ENCODE data around the gene CFAP210. TPM values are rescaled to one million over a fixed set of nuclear protein-coding genes. Genes with fewer than 3 reads are reported as not detected.

CFAP210 gene
- total and polyA plus RNA-seq, 2 donors (not counting 1 experiment from before 2014, with no cell fraction given) = not detected

DNA sequence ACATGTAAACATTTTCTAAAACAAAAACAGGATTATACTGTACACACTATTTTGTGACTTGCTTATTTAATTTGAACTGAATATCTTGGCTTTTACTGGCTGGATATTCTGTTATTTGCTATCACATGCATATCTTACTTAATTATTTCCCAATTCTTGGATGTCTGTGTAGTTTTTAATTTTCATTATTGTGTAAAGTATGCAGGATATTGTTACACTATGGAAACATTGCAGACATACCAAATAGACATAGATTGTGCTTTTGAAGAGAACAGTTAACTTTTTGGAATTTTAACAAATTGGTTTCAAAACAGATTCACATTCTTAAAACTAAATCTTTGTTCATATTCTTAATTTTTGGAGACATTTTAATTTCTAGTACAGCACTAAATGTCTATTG is 2.2 kb upstream of the CFAP210 start:
- Histone ChIP-seq H3K27ac (ENCODE audit: insufficient read depth, low read length) (no peak overlapping the region), H3K9ac (ENCODE audit: insufficient read depth, low read length) (no peak overlapping the region), H2AFZ (ENCODE audit: low read length) (no peak overlapping the region), H3K36me3 (ENCODE audit: control insufficient read depth, insufficient read depth, low read length) (no peaks in the 10 kb centered on the region), H3K79me2 (ENCODE audit: control insufficient read depth, insufficient read depth, low read length) (no peaks in the 10 kb centered on the region), H3K27me3 (ENCODE audit: control insufficient read depth, insufficient read depth, low read length) (peaks cover 3% of the 10 kb centered on the region), H3K4me3 (replicated peaks in 1 of 4; ENCODE audit: control extremely low read depth in 1 of 4, insufficient read depth in 1 of 4, low read depth in 3 of 4, low read length in 4 of 4) (no peak overlapping the region), H4K20me1 (ENCODE audit: control insufficient read depth, extremely low read depth, insufficient read depth, low read length) (no peaks in the 10 kb centered on the region), H3K4me1 (ENCODE audit: control insufficient read depth, extremely low read depth, insufficient read depth, low read length) (peaks cover 3% of the 10 kb centered on the region), H3K9me3 (ENCODE audit: control insufficient read depth, insufficient read depth, low read depth, low read length) (no peaks in the 10 kb centered on the region), H3K4me2 (ENCODE audit: extremely low read depth, insufficient read depth, low read length) (no peak overlapping the region)
- DNase-seq (ENCODE audit: low read depth in 2 of 2) = no peak
- TF ChIP-seq, protein P1, sequence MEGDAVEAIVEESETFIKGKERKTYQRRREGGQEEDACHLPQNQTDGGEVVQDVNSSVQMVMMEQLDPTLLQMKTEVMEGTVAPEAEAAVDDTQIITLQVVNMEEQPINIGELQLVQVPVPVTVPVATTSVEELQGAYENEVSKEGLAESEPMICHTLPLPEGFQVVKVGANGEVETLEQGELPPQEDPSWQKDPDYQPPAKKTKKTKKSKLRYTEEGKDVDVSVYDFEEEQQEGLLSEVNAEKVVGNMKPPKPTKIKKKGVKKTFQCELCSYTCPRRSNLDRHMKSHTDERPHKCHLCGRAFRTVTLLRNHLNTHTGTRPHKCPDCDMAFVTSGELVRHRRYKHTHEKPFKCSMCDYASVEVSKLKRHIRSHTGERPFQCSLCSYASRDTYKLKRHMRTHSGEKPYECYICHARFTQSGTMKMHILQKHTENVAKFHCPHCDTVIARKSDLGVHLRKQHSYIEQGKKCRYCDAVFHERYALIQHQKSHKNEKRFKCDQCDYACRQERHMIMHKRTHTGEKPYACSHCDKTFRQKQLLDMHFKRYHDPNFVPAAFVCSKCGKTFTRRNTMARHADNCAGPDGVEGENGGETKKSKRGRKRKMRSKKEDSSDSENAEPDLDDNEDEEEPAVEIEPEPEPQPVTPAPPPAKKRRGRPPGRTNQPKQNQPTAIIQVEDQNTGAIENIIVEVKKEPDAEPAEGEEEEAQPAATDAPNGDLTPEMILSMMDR (conservative IDR thresholded peaks at IDR 0.05 in 1 of 2, IDR thresholded peaks at IDR 0.05 in 1 of 2; ENCODE audit: low read depth in 1 of 2, low read length in 2 of 2) = no peak
- no peak for TF ChIP-seq EZH2 (IDR thresholded peaks at IDR 0.05; ENCODE audit: low read length, missing control alignments)

DNA sequence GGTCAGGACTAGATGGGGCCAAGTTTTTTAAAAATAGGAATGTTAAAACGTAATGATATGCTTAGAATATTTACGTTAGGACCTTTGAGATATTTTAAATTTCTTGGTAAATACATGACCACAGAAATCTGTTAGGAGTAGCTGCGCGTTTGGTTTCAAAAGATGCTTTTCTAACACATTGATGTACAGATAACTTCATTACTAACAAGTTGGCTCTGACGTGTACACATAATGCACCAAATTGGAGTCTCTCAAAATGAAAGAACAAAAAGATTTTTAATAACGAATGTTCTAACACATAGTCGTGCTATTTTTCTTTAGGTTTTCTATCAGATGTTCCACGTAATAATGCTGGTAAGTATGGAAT is 672 bp upstream of the CFAP210 start:
- Histone ChIP-seq H3K27ac (ENCODE audit: insufficient read depth, low read length) (peak overlapping the region; percentile 99), H3K9me3 (ENCODE audit: control insufficient read depth, insufficient read depth, low read depth, low read length) (no peaks in the 10 kb centered on the region), H3K4me1 (ENCODE audit: control insufficient read depth, extremely low read depth, insufficient read depth, low read length) (peaks cover 3% of the 10 kb centered on the region), H3K4me2 (ENCODE audit: extremely low read depth, insufficient read depth, low read length) (peak overlapping the region; percentile 88), H3K9ac (ENCODE audit: insufficient read depth, low read length) (peak overlapping the region; percentile 98), H3K27me3 (ENCODE audit: control insufficient read depth, insufficient read depth, low read length) (peaks cover 3% of the 10 kb centered on the region), H4K20me1 (ENCODE audit: control insufficient read depth, extremely low read depth, insufficient read depth, low read length) (no peaks in the 10 kb centered on the region), H3K36me3 (ENCODE audit: control insufficient read depth, insufficient read depth, low read length) (no peaks in the 10 kb centered on the region), H3K79me2 (ENCODE audit: control insufficient read depth, insufficient read depth, low read length) (no peaks in the 10 kb centered on the region), H3K4me3 (replicated peaks in 1 of 4; ENCODE audit: control extremely low read depth in 1 of 4, insufficient read depth in 1 of 4, low read depth in 3 of 4, low read length in 4 of 4) (peak overlapping the region; percentile 84 to 95 (median 90)), H2AFZ (ENCODE audit: low read length) (peak overlapping the region; percentile 81)
- DNase-seq (ENCODE audit: low read depth in 2 of 2) = no peak
- TF ChIP-seq EZH2 (IDR thresholded peaks at IDR 0.05; ENCODE audit: low read length, missing control alignments) = no peak
- TF ChIP-seq, protein P1 (conservative IDR thresholded peaks at IDR 0.05 in 1 of 2, IDR thresholded peaks at IDR 0.05 in 1 of 2; ENCODE audit: low read depth in 1 of 2, low read length in 2 of 2) = no peak

DNA sequence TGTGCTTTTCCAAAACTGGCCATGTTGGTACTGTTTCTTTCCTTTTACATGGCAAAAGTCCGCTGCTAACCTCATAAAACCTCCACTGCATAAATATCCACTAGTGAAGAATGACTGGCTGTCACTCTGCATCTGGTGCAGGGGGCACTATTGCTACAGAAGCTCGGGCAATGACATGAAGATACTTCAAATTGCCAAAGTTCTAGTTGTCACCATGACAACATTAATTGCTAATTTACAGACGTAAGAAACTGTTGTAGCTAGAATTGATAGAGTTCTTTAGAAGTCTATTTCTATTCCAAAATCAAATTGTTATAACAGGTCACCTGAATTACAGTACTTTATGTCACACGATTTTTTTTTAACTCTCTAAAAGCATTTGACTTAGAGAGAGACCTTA is 845 bp downstream of the CFAP210 start:
- TF ChIP-seq, protein P1 (conservative IDR thresholded peaks at IDR 0.05 in 1 of 2, IDR thresholded peaks at IDR 0.05 in 1 of 2; ENCODE audit: low read depth in 1 of 2, low read length in 2 of 2) = peak in 1 of 2 donors; percentile 4
- no peak for TF ChIP-seq EZH2 (IDR thresholded peaks at IDR 0.05; ENCODE audit: low read length, missing control alignments)
- H3K27ac ChIP-seq (ENCODE audit: insufficient read depth, low read length) = no peak overlapping the region
- peak overlapping the region; percentile 98 for H3K4me2 ChIP-seq (ENCODE audit: extremely low read depth, insufficient read depth, low read length)
- H3K4me3 ChIP-seq (replicated peaks in 1 of 4; ENCODE audit: control extremely low read depth in 1 of 4, insufficient read depth in 1 of 4, low read depth in 3 of 4, low read length in 4 of 4) = peak overlapping the region in 2 of 4 experiments; percentile 88 to 92
- H3K4me1 ChIP-seq (ENCODE audit: control insufficient read depth, extremely low read depth, insufficient read depth, low read length) = peaks cover 3% of the 10 kb centered on the region
- H4K20me1 ChIP-seq (ENCODE audit: control insufficient read depth, extremely low read depth, insufficient read depth, low read length) = no peaks in the 10 kb centered on the region
- peaks cover 3% of the 10 kb centered on the region for H3K27me3 ChIP-seq (ENCODE audit: control insufficient read depth, insufficient read depth, low read length)
- H2AFZ ChIP-seq (ENCODE audit: low read length) = no peak overlapping the region
- no peak overlapping the region for H3K9ac ChIP-seq (ENCODE audit: insufficient read depth, low read length)
- H3K79me2 ChIP-seq (ENCODE audit: control insufficient read depth, insufficient read depth, low read length) = no peaks in the 10 kb centered on the region
- H3K36me3 ChIP-seq (ENCODE audit: control insufficient read depth, insufficient read depth, low read length) = no peaks in the 10 kb centered on the region
- no peaks in the 10 kb centered on the region for H3K9me3 ChIP-seq (ENCODE audit: control insufficient read depth, insufficient read depth, low read depth, low read length)
- no peak for DNase-seq (ENCODE audit: low read depth in 2 of 2)

Measured in fibroblast of lung (primary cell).